Gastrocnemius medialis (tissue), 4 donors: ENCODE results near the gene DSCAML1.

Experiments
- CTCF ChIP-seq, 5 experiments: fragments of 450-650 bp in 3 of 5; fragments of 200-600 bp in 2 of 5; sonication (generic) in 2 of 5; IDR thresholded peaks in 4 of 5; conservative IDR thresholded peaks in 1 of 5; 1 replicate in 4 of 5; 2 replicates in 1 of 5; pipeline ENCODE4 v1.5.1; 2016 to 2019; ENCODE audit warnings: antibody characterized with exemption in 5 of 5, mild to moderate bottlenecking in 3 of 5, moderate library complexity in 3 of 5
- POLR2A ChIP-seq, 2 donors: fragments of 450-650 bp; IDR thresholded peaks; one replicate each; pipeline ENCODE4 v1.6.1; 2017; ENCODE audit warnings: antibody characterized with exemption in 2 of 2, mild to moderate bottlenecking in 2 of 2, moderate library complexity in 2 of 2

DNA sequence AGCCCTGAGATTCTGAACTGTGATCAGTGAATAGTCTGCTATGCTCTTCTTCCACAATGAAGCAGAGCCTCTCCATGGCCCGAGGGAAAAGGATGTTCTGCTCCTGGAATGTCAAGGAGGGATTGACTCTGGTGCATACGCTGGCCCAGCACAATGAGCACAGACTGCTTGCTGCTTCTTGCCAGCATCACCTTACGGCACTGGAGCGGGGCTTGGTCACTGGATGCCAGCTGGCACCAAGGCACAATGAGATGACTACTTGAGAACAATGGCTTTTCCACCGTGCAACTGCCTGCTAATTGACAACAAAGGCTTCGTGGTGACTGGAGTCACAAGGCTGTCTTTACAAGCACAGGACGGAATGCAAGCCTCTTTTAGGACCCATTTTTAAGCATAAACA is 139.2 kb downstream of the DSCAML1 start:
- no peak for TF ChIP-seq CTCF (IDR thresholded peaks at IDR 0.05 in 4 of 5, conservative IDR thresholded peaks at IDR 0.05 in 1 of 5)
- TF ChIP-seq POLR2A (IDR thresholded peaks at IDR 0.05): no peak
